ENCODE results near the gene VAMP7. TPM values are rescaled to one million over a fixed set of nuclear protein-coding genes. Genes with fewer than 3 reads are reported as not detected.
"Not testable (repeated sequence)": the region's sequence is repeated elsewhere in the genome, so short reads cannot be mapped to it uniquely, and the experiment has no call there.

The VAMP7 gene
- total and polyA plus RNA-seq, 5 experiments from 2014 or later = 23.4 to 64.9 (median 47.7) TPM

DNA sequence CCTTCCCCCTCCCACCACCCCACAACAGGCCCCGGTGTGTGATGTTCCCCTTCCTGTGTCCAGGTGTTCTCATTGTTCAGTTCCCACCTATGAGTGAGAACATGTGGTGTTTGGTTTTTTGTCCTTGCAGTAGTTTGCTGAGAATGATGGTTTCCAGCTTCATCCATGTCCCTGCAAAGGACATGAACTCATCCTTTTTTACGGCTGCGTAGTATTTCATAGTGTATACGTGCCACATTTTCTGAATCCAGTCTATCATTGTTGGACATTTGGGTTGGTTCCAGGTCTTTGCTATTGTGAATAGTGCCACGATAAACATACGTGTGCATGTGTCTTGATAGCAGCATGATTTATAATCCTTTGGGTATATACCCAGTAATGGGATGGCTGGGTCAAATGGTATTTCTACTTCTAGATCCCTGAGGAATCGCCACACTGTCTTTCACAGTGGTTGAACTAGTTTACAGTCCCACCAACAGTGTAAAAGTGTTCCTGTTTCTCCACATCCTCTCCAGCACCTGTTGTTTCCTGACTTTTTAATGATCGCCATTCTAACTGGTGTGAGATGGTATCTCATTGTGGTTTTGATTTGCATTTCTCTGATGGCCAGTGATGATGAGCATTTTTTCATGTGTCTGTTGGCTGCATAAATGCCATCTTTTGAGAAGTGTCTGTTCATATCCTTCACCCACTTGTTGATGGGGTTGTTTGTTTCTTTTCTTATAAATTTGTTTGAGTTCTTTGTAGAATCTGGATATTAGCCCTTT lies 49.9 kb downstream of the VAMP7 start:
- Mint-ChIP-seq H3K9me3 (peaks cover 9 to 39% (median 23%) of the 10 kb centered on the region in 9 donors), H3K36me3 (peaks cover 34 to 74% (median 63%) of the 10 kb centered on the region in 3 donors)
- ATAC-seq, POLR2A ChIA-PET, H3K4me1 Mint-ChIP-seq, H3K4me3 Mint-ChIP-seq, H3K27ac Mint-ChIP-seq, H3K27me3 Mint-ChIP-seq, DNase-seq: not testable (repeated sequence)

DNA sequence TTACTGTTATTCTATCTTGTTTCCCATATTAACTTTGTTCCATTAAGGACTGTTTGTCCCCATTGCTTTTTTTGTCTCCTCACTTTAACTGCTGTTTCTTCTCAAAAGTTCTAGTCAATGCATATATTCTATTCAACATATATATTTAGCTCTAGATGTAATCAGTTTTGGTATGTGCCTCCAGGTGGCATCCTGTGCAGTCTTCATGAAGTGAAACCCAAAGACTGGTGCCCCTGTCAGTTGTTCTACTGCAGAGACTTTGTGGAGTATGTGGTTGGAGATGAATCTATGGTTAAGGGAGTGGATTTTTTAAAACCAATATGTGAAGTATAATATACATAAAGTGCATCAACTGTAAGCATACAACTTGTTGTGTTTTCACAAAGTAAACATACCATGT lies 57.0 kb downstream of the VAMP7 start:
- peaks cover 0 to 9% (median 1%) of the 10 kb centered on the region in 9 donors for H3K9me3 Mint-ChIP-seq
- no peak overlapping the region for H3K27ac Mint-ChIP-seq
- POLR2A ChIA-PET = no interaction called here
- ATAC-seq = no peak
- H3K4me1 Mint-ChIP-seq = no peaks in the 10 kb centered on the region
- H3K36me3 Mint-ChIP-seq = peaks cover 0 to 36% (median 24%) of the 10 kb centered on the region in 3 donors
- no peak overlapping the region for H3K4me3 Mint-ChIP-seq
- H3K27me3 Mint-ChIP-seq = peaks cover 0 to 2% (median 0%) of the 10 kb centered on the region in 5 donors
- DNase-seq = no peak

DNA sequence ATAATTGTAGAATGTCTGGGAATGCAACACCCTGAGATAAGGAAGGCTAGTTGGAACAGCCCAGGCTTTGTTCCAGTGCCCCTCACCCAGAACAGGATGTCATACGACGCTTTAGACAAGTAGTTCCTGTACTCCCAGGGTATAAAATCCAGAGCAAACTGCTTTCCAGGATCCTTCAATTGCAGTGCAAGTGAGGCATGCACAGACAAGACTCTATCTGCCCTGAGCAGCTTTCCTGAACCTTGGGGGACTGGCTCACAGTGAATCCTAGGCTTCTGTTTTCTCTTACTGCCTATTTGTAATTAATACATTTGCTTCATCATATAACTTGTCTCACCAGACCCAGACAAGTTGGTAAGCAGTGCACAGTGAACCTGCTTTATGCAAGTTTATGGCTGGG lies 68.0 kb downstream of the VAMP7 start:
- H3K9me3 Mint-ChIP-seq = peaks cover 0 to 8% (median 0%) of the 10 kb centered on the region in 9 donors
- no peak overlapping the region for H3K4me3 Mint-ChIP-seq
- peaks cover 0 to 11% (median 6%) of the 10 kb centered on the region in 3 donors for H3K36me3 Mint-ChIP-seq
- ATAC-seq (no peak), DNase-seq (no peak)
- peaks cover 0 to 3% (median 0%) of the 10 kb centered on the region in 4 donors for H3K4me1 Mint-ChIP-seq
- no peak overlapping the region for H3K27ac Mint-ChIP-seq
- peaks cover 0 to 4% (median 0%) of the 10 kb centered on the region in 5 donors for H3K27me3 Mint-ChIP-seq
- POLR2A ChIA-PET = no interaction called here

GRCh38 chrX:155951237-155951789 lies 70.2 kb downstream of the VAMP7 start:
- Mint-ChIP-seq H3K27ac (no peak overlapping the region), H3K27me3 (peaks cover 0 to 6% (median 0%) of the 10 kb centered on the region in 5 donors), H3K4me3 (no peak overlapping the region), H3K9me3 (peaks cover 0 to 4% (median 0%) of the 10 kb centered on the region in 9 donors), H3K4me1 (no peaks in the 10 kb centered on the region), H3K36me3 (no peaks in the 10 kb centered on the region)
- DNase-seq (no peak), ATAC-seq (no peak)
- POLR2A ChIA-PET = no interaction called here

GRCh38 chrX:155953055-155953454 lies 71.9 kb downstream of the VAMP7 start:
- Mint-ChIP-seq H3K36me3 (no peaks in the 10 kb centered on the region), H3K27me3 (peaks cover 0 to 6% (median 0%) of the 10 kb centered on the region in 5 donors), H3K27ac (no peak overlapping the region), H3K9me3 (peaks cover 0 to 4% (median 0%) of the 10 kb centered on the region in 9 donors), H3K4me3 (no peak overlapping the region), H3K4me1 (no peaks in the 10 kb centered on the region)
- DNase-seq = no peak
- POLR2A ChIA-PET = no interaction called here
- no peak for ATAC-seq

- peaks cover 0 to 6% (median 0%) of the 10 kb centered on the region in 5 donors for H3K27me3 Mint-ChIP-seq
- H3K9me3 Mint-ChIP-seq = peaks cover 0 to 4% (median 0%) of the 10 kb centered on the region in 9 donors
- ATAC-seq (no peak), DNase-seq (no peak)
- no peak overlapping the region for H3K4me3 Mint-ChIP-seq
- H3K27ac Mint-ChIP-seq = peak overlapping the region in 1 of 10 donors; percentile 17
- POLR2A ChIA-PET = no interaction called here
- no peaks in the 10 kb centered on the region for H3K4me1 Mint-ChIP-seq
- no peaks in the 10 kb centered on the region for H3K36me3 Mint-ChIP-seq
Measured at GRCh38 chrX:155954793-155955192, 73.6 kb downstream of the VAMP7 start.

GRCh38 chrX:155956099-155956498 lies 75.0 kb downstream of the VAMP7 start:
- peaks cover 0 to 6% (median 0%) of the 10 kb centered on the region in 5 donors for H3K27me3 Mint-ChIP-seq
- H3K36me3 Mint-ChIP-seq = no peaks in the 10 kb centered on the region
- no peak for DNase-seq
- no peak for ATAC-seq
- H3K9me3 Mint-ChIP-seq = peaks cover 0 to 4% (median 0%) of the 10 kb centered on the region in 9 donors
- POLR2A ChIA-PET = no interaction called here
- no peak overlapping the region for H3K4me3 Mint-ChIP-seq
- no peak overlapping the region for H3K27ac Mint-ChIP-seq
- H3K4me1 Mint-ChIP-seq = no peaks in the 10 kb centered on the region

GRCh38 chrX:155956649-155957048 lies 75.5 kb downstream of the VAMP7 start:
- H3K4me3 Mint-ChIP-seq = no peak overlapping the region
- no peak for ATAC-seq
- H3K27me3 Mint-ChIP-seq = peaks cover 0 to 7% (median under 1%) of the 10 kb centered on the region in 5 donors
- H3K27ac Mint-ChIP-seq = no peak overlapping the region
- no peak for DNase-seq
- no peaks in the 10 kb centered on the region for H3K36me3 Mint-ChIP-seq
- no peaks in the 10 kb centered on the region for H3K4me1 Mint-ChIP-seq
- H3K9me3 Mint-ChIP-seq = peaks cover 0 to 4% (median 0%) of the 10 kb centered on the region in 9 donors
- POLR2A ChIA-PET = no interaction called here

- peaks cover 0 to 4% (median 0%) of the 10 kb centered on the region in 9 donors for H3K9me3 Mint-ChIP-seq
- no peak overlapping the region for H3K27ac Mint-ChIP-seq
- no peaks in the 10 kb centered on the region for H3K36me3 Mint-ChIP-seq
- DNase-seq (no peak), ATAC-seq (no peak)
- POLR2A ChIA-PET = no interaction called here
- H3K27me3 Mint-ChIP-seq = peaks cover 0 to 10% (median 6%) of the 10 kb centered on the region in 5 donors
- H3K4me1 Mint-ChIP-seq = no peaks in the 10 kb centered on the region
- no peak overlapping the region for H3K4me3 Mint-ChIP-seq
Measured at GRCh38 chrX:155957843-155958242, 76.7 kb downstream of the VAMP7 start.

DNA sequence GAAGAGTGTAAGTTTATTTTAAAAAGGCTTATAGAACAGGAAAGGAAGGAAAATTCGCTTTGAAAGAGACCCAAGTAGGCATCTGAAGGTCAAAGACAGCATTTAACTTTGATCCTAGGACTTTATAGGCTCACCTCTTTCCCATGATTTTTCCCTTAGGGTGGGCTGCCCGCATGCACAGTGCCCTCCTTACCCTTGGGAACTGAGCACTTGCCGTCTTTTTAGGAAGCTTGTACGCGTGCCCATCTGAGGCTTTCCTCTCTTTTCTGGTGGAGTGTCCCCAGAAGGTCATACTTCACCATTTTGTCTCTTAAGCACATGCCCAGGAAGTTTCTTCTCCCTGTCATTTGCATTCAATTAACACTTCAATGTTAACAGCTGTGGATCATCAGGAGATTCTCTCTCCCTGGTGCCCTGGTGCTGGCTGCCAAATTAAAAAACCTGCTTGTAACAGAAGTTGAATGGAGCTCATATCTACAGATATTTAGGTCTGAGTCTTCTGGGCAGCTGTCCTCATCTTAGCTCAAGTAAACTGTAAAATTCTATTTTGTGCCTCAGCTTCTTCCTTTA lies 78.0 kb downstream of the VAMP7 start:
- DNase-seq (no peak), ATAC-seq (no peak)
- POLR2A ChIA-PET = no interaction called here
- peaks cover 0 to 7% (median 7%) of the 10 kb centered on the region in 9 donors for H3K9me3 Mint-ChIP-seq
- peaks cover 0 to 10% (median 6%) of the 10 kb centered on the region in 5 donors for H3K27me3 Mint-ChIP-seq
- H3K27ac Mint-ChIP-seq = no peak overlapping the region
- H3K4me3 Mint-ChIP-seq = no peak overlapping the region
- H3K36me3 Mint-ChIP-seq = peaks cover 0 to 6% (median 3%) of the 10 kb centered on the region in 3 donors
- H3K4me1 Mint-ChIP-seq = no peaks in the 10 kb centered on the region

DNA sequence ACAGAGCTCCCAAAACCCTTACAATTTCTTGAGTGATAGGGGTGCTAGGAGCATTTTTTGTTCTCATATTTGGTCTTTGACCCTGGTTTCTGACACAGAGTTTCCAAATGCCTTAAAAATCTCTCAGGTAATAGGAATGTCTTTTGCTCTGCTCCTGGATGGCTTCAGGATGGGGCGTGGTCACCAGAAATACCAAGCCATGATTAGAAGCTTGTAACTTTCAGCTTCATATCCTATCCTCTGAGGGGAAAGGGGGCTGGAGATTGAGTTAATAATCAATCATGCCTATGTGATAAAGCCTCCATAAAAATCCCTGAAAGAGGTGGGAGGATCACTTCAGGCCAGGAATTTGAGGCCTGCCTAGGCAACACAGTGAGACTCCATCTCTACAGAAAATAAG lies 81.8 kb downstream of the VAMP7 start:
- peaks cover 0 to 19% (median 13%) of the 10 kb centered on the region in 9 donors for H3K9me3 Mint-ChIP-seq

DNA sequence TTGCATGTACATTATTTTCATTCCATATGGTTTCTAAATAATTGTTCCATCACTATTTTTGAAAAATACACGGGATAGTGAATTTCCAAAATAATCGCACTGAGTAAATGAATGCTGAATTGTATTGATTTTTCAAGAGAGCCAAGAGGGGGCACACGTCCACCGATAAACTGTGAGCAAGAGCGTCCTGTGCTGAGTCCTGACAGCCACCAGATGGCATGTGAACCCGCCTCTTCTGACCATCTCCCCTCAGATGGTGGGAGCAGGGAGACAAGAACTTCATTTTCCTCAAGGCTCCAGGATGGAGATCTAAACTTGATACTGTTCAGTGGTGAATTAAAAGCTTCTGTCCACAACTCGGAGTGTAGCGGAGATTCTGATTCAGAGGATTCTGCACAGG lies 85.7 kb downstream of the VAMP7 start:
- Mint-ChIP-seq H3K27ac (no peak overlapping the region), H3K4me1 (peaks cover 0 to 6% (median 1%) of the 10 kb centered on the region in 4 donors), H3K36me3 (peaks cover 0 to 14% (median 3%) of the 10 kb centered on the region in 3 donors), H3K27me3 (peaks cover 4 to 47% (median 12%) of the 10 kb centered on the region in 5 donors), H3K4me3 (no peak overlapping the region), H3K9me3 (peaks cover 0 to 41% (median 29%) of the 10 kb centered on the region in 9 donors)
- ATAC-seq (peak; percentile 63 to 64), DNase-seq (peak in 4 of 10 donors; percentile 13 to 41 (median 15))
- POLR2A ChIA-PET = no interaction called here

More for the DNA sequence above, 81.8 kb downstream of the VAMP7 start:
- POLR2A ChIA-PET = no interaction called here
- Mint-ChIP-seq H3K36me3 (peaks cover 0 to 7% (median 3%) of the 10 kb centered on the region in 3 donors), H3K4me3 (no peak overlapping the region), H3K27ac (no peak overlapping the region), H3K27me3 (peaks cover 4 to 15% (median 9%) of the 10 kb centered on the region in 5 donors), H3K4me1 (peaks cover 0 to 2% (median 0%) of the 10 kb centered on the region in 4 donors)
- DNase-seq (no peak), ATAC-seq (no peak)

Data from naive thymus-derived CD8-positive, alpha-beta T cell (primary cell).